ENCODE results near the gene DCAF12.

DNA sequence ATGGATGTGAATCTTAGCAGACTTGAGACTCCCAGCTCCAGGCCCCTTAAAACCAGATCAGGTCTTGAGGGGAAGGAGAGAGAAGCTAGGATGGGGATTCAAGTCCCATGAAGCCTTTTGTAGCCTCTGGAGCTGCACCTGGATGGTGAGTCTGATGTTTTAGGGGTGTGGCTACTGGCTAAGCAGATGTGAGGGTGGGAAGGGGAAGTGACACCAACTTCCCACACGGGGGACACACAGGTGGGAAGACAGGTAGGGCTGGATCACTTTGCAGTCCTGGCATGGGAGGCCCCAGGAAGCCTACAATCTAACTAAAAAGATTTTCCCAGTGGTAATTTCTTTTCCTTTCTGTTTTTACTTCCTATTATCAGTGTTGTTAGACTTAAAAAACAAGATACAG lies 39.1 kb downstream of the DCAF12 start:
- no peak for TF ChIP-seq POLR2A (IDR thresholded peaks at IDR 0.05; ENCODE audit: low read depth, low read length)
- no peak for TF ChIP-seq POLR2AphosphoS5 (IDR thresholded peaks at IDR 0.05; ENCODE audit: low read depth, low read length)
